HepG2 (cell line): Measurements from ENCODE around the gene P4HB. TPM values are rescaled to one million over a fixed set of nuclear protein-coding genes. Genes with fewer than 3 reads are reported as not detected.

Experiments
- ARHGAP35 ChIP-seq: sonication (generic); formaldehyde crosslinking; IDR thresholded peaks from 2 replicates; pipeline ENCODE4 v1.9.0; 2022; ENCODE audit warnings: mild to moderate bottlenecking, inconsistent platforms, moderate library complexity, missing genetic modification reagents, borderline replicate concordance
- CHD4 ChIP-seq: fragments of 200-600 bp; sonication (generic); IDR thresholded peaks from 2 replicates; pipeline ENCODE4 v1.7.0; 2017; ENCODE audit warnings: mild to moderate bottlenecking, low read length, borderline replicate concordance
- GZF1 ChIP-seq: sonication (generic); formaldehyde crosslinking; IDR thresholded peaks from 2 replicates; pipeline ENCODE4 v1.5.1; 2020; ENCODE audit warnings: mild to moderate bottlenecking, missing genetic modification reagents
- HOXA9 ChIP-seq: sonication (generic); formaldehyde crosslinking; IDR thresholded peaks from 2 replicates; pipeline ENCODE4 v1.8.1; 2022; ENCODE audit warnings: missing genetic modification reagents, mild to moderate bottlenecking, moderate library complexity, borderline replicate concordance
- NCOA2 ChIP-seq: sonication (generic); formaldehyde crosslinking; IDR thresholded peaks from 2 replicates; pipeline ENCODE4 v1.8.0; 2022; ENCODE audit warnings: inconsistent platforms
- REST ChIP-seq, 2 experiments: IDR thresholded peaks; 2 replicates each; pipeline ENCODE4 v1.6.1; 2011 to 2012; ENCODE audit warnings: low read length in 2 of 2, borderline replicate concordance in 1 of 2, low read depth in 1 of 2, mild to moderate bottlenecking in 1 of 2, moderate library complexity in 1 of 2
- SMARCC2 ChIP-seq: fragments of 450-650 bp; IDR thresholded peaks from 2 replicates; pipeline ENCODE4 v1.6.1; 2017; ENCODE audit warnings: antibody characterized with exemption, mild to moderate bottlenecking
- TBL1XR1 ChIP-seq: fragments of 150-350 bp; IDR thresholded peaks from 2 replicates; pipeline ENCODE4 v1.6.1; 2014; ENCODE audit warnings: borderline replicate concordance, low read length; ENCODE audit not compliant: partially characterized antibody
- TEF ChIP-seq: sonication (generic); formaldehyde crosslinking; IDR thresholded peaks from 2 replicates; pipeline ENCODE4 v1.5.0; 2020; ENCODE audit warnings: missing genetic modification reagents
- THAP9 ChIP-seq: sonication (generic); formaldehyde crosslinking; IDR thresholded peaks from 2 replicates; pipeline ENCODE4; 2020; ENCODE audit warnings: missing genetic modification reagents, mild to moderate bottlenecking, borderline replicate concordance
- XRCC5 ChIP-seq: fragments of 200-400 bp; formaldehyde crosslinking; optimal IDR thresholded peaks from 2 replicates; pipeline ENCODE3; 2017; ENCODE audit warnings: mild to moderate bottlenecking, low read length
- ZNF18 ChIP-seq: sonication (generic); formaldehyde crosslinking; IDR thresholded peaks from 2 replicates; pipeline ENCODE4 v1.8.0; 2022; ENCODE audit warnings: mild to moderate bottlenecking, missing genetic modification reagents; ENCODE audit not compliant: insufficient replicate concordance
- ZNF275 ChIP-seq: sonication (generic); formaldehyde crosslinking; IDR thresholded peaks from 2 replicates; pipeline ENCODE4 v1.8.0; 2022; ENCODE audit warnings: missing genetic modification reagents, mild to moderate bottlenecking, inconsistent platforms, borderline replicate concordance
- ZNF296 ChIP-seq: sonication (generic); formaldehyde crosslinking; conservative IDR thresholded peaks from 2 replicates; pipeline ENCODE4 v1.5.0; 2020; ENCODE audit warnings: mild to moderate bottlenecking, missing genetic modification reagents
- ZNF549 ChIP-seq: sonication (generic); formaldehyde crosslinking; IDR thresholded peaks from 2 replicates; pipeline ENCODE4 v1.5.0; 2020; ENCODE audit warnings: missing genetic modification reagents
- ZNF557 ChIP-seq: sonication (generic); formaldehyde crosslinking; IDR thresholded peaks from 2 replicates; pipeline ENCODE4 v1.4.0; 2020; ENCODE audit warnings: missing genetic modification reagents
- ZZZ3 ChIP-seq: sonication (generic); formaldehyde crosslinking; IDR thresholded peaks from 2 replicates; pipeline ENCODE4 v1.4.0; 2020; ENCODE audit warnings: missing genetic modification reagents, mild to moderate bottlenecking, borderline replicate concordance
- polyA plus RNA-seq, 8 experiments: library from polyadenylated mRNA; depleted of rRNA in 3 of 8; stranded (reverse) in 7 of 8; unstranded in 1 of 8; fragments of >200 nt; fragmentation: Illumina TruSeq in 4 of 8; extraction: Trizol in 4 of 8; gene quantifications; 2 replicates each; pipeline versions ENCODE4 v1.2.1 to v1.2.3, GENCODE V29; 2011 to 2016; ENCODE audit warnings: low read depth in 4 of 8, missing spikeins in 1 of 8, mixed read lengths in 1 of 8; ENCODE audit not compliant: insufficient read depth in 1 of 8
- total RNA-seq, 5 experiments: library from RNA; depleted of rRNA; stranded (reverse); fragments of >200 nt; fragmentation: Illumina TruSeq; extraction: Trizol; gene quantifications; 2 replicates each; pipeline ENCODE4 v1.2.3, GENCODE V29; 2016; ENCODE audit warnings: low read depth in 1 of 5

P4HB gene
- total and polyA plus RNA-seq, 2 of the 13 experiments (the other 11 are each of a cell fraction or from before 2014, with no cell fraction given) = 185 to 782 TPM

- TF ChIP-seq THAP9 (CRISPR knock-in tag) (peak; percentile 31; the same call in 1 of the 2 replicates), NCOA2 (CRISPR knock-in tag) (no peak; the same call in 1 of the 2 replicates), ZNF549 (CRISPR knock-in tag) (0 out of 2 replicates have a peak, but pooled peaks have one; percentile 76), ZNF296 (peak; percentile 84; the same call in 1 of the 2 replicates), XRCC5 (no peak), ZNF275 (CRISPR knock-in tag) (peak; percentile 57), SMARCC2 (no peak), REST (IDR thresholded peaks at IDR 0.05; ENCODE audit: borderline replicate concordance in 1 of 2, low read depth in 1 of 2, low read length in 2 of 2) (peak in 1 of 2 experiments; percentile 51; a peak in 1 of 4 replicates), ARHGAP35 (peak; percentile 98), TBL1XR1 (no peak), HOXA9 (CRISPR knock-in tag) (peak; percentile 98), GZF1 (no peak), ZZZ3 (CRISPR knock-in tag) (peak; percentile 74), ZNF18 (CRISPR knock-in tag) (peak; percentile 90), CHD4 (peak; percentile 81), ZNF557 (no peak; the same call in 1 of the 2 replicates), TEF (no peak)
These were observed 11.3 kb upstream of the P4HB start (continued) for GRCh38 chr17:81871387-81872230.
